ENCODE results near the gene JPT1. TPM values are rescaled to one million over a fixed set of nuclear protein-coding genes. Genes with fewer than 3 reads are reported as not detected.

Gene JPT1
- polyA plus RNA-seq, 1 of the 3 experiments (the other 2 are of a cell fraction): 490 TPM

DNA sequence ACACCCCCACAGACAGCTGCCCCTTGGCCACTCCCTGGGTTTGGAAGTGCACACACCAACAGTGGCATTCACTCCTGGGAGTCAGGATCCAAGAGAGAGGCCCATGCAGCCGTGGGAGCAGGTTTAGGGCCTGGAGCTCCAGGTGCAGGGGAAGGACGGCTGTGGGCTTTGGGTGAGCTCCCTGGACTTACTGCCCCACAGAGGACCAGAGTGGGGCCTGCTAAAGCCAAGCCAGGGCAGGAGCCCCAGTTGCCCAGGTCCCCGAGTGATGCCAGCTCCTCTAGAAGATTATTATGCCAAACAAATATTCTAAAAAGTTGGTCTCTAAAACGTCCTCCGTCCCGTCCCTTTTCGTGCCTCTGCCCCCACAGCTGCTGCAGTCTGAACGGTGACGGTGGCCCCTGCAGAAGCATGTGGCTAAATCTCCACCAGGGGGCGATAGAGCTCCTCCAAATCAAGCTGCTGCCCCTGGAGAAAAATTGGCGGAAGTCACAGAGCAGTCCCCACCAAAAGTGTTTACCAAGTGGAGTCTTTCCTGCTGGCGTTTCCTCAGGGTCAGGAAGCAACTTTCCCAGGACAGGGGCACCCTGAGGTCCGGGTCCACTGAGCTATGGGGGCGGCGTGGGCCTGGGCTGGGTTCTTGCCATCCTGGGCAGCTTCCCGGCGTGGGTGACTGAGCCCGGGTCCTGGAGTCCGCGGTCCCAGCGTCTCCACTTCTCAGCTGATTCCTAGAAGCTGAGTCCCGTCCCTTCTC lies 40.3 kb downstream of the JPT1 start:
- Histone ChIP-seq H3K36me3 (replicated peaks in 1 of 2; ENCODE audit: control insufficient read depth in 1 of 2, insufficient read depth in 2 of 2, low read length in 1 of 2) (peaks cover 0 to 9% of the 10 kb centered on the region in 2 experiments), H3F3A (replicated peaks; ENCODE audit: insufficient read depth) (peaks cover 15% of the 10 kb centered on the region), H3K9ac (no peak overlapping the region; the same call in 1 of the 2 replicates), H3K9me3 (no peaks in the 10 kb centered on the region), H3K4me3 (ENCODE audit: low read depth in 2 of 2, low read length in 1 of 2) (peak overlapping the region in 1 of 2 experiments; percentile 40; a peak in 1 of 4 replicates), H2AFZ (ENCODE audit: low read depth) (peak overlapping the region; percentile 80; the same call in 1 of the 2 replicates), H3K4me1 (ENCODE audit: control insufficient read depth in 1 of 2, insufficient read depth in 2 of 2, low read depth in 1 of 2, low read length in 1 of 2) (peaks cover 0 to 15% of the 10 kb centered on the region in 2 experiments; a peak in 1 of 4 replicates), H3K27me3 (ENCODE audit: insufficient read depth) (no peaks in the 10 kb centered on the region), H3K27ac (ENCODE audit: low read depth in 2 of 2, low read length in 1 of 2) (no peak overlapping the region; a peak in 1 of 4 replicates), H4K20me1 (ENCODE audit: insufficient read depth) (no peaks in the 10 kb centered on the region), H3K9me2 (no peaks in the 10 kb centered on the region), H3K79me2 (ENCODE audit: insufficient read depth) (peaks cover 21% of the 10 kb centered on the region; the same call in 1 of the 2 replicates), H3K4me2 (peak overlapping the region; percentile 48; the same call in 1 of the 2 replicates)
- CTCF ChIA-PET: interaction anchor here (0.6 to 11.4 kb wide), 89 partner anchors 9 to 520 kb away, joined by 3 to 422 read pairs (median 6); partner anchors contain the start of genes ATP5PD, FDXR, GGA3 and GRB2
- peak; percentile 94 for DNase-seq
- POLR2A ChIA-PET: interaction anchor here (1.0 to 2.3 kb wide), 8 partner anchors 10 to 152 kb away, joined by 3 to 22 read pairs (median 6); partner anchors contain the start of genes NT5C and SUMO2
- WGBS (ENCODE audit: low lambda C conversion rate): 32% methylated on average over 22 of the region's 22 CpGs
- TF ChIP-seq NRF1 (IDR thresholded peaks at IDR 0.05; ENCODE audit: low read depth, low read length) (no peak), GATA2 (CRISPR knock-in tag; IDR thresholded peaks at IDR 0.05) (no peak), MEF2A (IDR thresholded peaks at IDR 0.05; ENCODE audit: borderline replicate concordance, low read depth) (no peak), RAD21 (IDR thresholded peaks at IDR 0.05; ENCODE audit: low read length) (peak; percentile 95), MXI1 (IDR thresholded peaks at IDR 0.05; ENCODE audit: low read depth, low read length) (peak; percentile 58; the same call in 1 of the 2 replicates), NFIC (IDR thresholded peaks at IDR 0.05; ENCODE audit: borderline replicate concordance) (no peak), GABPA (IDR thresholded peaks at IDR 0.05; ENCODE audit: low read depth) (no peak), JUND (IDR thresholded peaks at IDR 0.05) (no peak), CHD2 (IDR thresholded peaks at IDR 0.05; ENCODE audit: low read length, partially characterized antibody) (no peak), TEAD4 (IDR thresholded peaks at IDR 0.05; ENCODE audit: borderline replicate concordance, insufficient read depth) (no peak), SMC3 (IDR thresholded peaks at IDR 0.05; ENCODE audit: low read depth, low read length) (peak; percentile 90), RXRA (IDR thresholded peaks at IDR 0.05; ENCODE audit: borderline replicate concordance, low read depth) (no peak), SIN3A (IDR thresholded peaks at IDR 0.05; ENCODE audit: borderline replicate concordance, low read depth, low read length) (no peak; the same call in 1 of the 2 replicates), TAF1 (IDR thresholded peaks at IDR 0.05; ENCODE audit: borderline replicate concordance, low read depth, low read length) (no peak), EP300 (IDR thresholded peaks at IDR 0.05; ENCODE audit: borderline replicate concordance in 1 of 2, low read depth in 1 of 2, low read length in 1 of 2) (no peak), EZH2phosphoT487 (IDR thresholded peaks at IDR 0.05; ENCODE audit: borderline replicate concordance, low read depth) (no peak)
- TF ChIP-seq, protein P1, sequence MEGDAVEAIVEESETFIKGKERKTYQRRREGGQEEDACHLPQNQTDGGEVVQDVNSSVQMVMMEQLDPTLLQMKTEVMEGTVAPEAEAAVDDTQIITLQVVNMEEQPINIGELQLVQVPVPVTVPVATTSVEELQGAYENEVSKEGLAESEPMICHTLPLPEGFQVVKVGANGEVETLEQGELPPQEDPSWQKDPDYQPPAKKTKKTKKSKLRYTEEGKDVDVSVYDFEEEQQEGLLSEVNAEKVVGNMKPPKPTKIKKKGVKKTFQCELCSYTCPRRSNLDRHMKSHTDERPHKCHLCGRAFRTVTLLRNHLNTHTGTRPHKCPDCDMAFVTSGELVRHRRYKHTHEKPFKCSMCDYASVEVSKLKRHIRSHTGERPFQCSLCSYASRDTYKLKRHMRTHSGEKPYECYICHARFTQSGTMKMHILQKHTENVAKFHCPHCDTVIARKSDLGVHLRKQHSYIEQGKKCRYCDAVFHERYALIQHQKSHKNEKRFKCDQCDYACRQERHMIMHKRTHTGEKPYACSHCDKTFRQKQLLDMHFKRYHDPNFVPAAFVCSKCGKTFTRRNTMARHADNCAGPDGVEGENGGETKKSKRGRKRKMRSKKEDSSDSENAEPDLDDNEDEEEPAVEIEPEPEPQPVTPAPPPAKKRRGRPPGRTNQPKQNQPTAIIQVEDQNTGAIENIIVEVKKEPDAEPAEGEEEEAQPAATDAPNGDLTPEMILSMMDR (IDR thresholded peaks at IDR 0.05): peak; percentile 99
- TF ChIP-seq, protein P2, sequence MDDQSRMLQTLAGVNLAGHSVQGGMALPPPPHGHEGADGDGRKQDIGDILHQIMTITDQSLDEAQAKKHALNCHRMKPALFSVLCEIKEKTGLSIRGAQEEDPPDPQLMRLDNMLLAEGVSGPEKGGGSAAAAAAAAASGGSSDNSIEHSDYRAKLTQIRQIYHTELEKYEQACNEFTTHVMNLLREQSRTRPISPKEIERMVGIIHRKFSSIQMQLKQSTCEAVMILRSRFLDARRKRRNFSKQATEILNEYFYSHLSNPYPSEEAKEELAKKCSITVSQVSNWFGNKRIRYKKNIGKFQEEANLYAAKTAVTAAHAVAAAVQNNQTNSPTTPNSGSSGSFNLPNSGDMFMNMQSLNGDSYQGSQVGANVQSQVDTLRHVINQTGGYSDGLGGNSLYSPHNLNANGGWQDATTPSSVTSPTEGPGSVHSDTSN (IDR thresholded peaks at IDR 0.05): no peak
- TF ChIP-seq, protein P3, sequence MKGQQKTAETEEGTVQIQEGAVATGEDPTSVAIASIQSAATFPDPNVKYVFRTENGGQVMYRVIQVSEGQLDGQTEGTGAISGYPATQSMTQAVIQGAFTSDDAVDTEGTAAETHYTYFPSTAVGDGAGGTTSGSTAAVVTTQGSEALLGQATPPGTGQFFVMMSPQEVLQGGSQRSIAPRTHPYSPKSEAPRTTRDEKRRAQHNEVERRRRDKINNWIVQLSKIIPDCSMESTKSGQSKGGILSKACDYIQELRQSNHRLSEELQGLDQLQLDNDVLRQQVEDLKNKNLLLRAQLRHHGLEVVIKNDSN (IDR thresholded peaks at IDR 0.05; ENCODE audit: borderline replicate concordance, low read depth): no peak
- TF ChIP-seq, protein P4, sequence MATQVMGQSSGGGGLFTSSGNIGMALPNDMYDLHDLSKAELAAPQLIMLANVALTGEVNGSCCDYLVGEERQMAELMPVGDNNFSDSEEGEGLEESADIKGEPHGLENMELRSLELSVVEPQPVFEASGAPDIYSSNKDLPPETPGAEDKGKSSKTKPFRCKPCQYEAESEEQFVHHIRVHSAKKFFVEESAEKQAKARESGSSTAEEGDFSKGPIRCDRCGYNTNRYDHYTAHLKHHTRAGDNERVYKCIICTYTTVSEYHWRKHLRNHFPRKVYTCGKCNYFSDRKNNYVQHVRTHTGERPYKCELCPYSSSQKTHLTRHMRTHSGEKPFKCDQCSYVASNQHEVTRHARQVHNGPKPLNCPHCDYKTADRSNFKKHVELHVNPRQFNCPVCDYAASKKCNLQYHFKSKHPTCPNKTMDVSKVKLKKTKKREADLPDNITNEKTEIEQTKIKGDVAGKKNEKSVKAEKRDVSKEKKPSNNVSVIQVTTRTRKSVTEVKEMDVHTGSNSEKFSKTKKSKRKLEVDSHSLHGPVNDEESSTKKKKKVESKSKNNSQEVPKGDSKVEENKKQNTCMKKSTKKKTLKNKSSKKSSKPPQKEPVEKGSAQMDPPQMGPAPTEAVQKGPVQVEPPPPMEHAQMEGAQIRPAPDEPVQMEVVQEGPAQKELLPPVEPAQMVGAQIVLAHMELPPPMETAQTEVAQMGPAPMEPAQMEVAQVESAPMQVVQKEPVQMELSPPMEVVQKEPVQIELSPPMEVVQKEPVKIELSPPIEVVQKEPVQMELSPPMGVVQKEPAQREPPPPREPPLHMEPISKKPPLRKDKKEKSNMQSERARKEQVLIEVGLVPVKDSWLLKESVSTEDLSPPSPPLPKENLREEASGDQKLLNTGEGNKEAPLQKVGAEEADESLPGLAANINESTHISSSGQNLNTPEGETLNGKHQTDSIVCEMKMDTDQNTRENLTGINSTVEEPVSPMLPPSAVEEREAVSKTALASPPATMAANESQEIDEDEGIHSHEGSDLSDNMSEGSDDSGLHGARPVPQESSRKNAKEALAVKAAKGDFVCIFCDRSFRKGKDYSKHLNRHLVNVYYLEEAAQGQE (IDR thresholded peaks at IDR 0.05; ENCODE audit: low read depth, low read length): no peak
- TF ChIP-seq, protein P5, sequence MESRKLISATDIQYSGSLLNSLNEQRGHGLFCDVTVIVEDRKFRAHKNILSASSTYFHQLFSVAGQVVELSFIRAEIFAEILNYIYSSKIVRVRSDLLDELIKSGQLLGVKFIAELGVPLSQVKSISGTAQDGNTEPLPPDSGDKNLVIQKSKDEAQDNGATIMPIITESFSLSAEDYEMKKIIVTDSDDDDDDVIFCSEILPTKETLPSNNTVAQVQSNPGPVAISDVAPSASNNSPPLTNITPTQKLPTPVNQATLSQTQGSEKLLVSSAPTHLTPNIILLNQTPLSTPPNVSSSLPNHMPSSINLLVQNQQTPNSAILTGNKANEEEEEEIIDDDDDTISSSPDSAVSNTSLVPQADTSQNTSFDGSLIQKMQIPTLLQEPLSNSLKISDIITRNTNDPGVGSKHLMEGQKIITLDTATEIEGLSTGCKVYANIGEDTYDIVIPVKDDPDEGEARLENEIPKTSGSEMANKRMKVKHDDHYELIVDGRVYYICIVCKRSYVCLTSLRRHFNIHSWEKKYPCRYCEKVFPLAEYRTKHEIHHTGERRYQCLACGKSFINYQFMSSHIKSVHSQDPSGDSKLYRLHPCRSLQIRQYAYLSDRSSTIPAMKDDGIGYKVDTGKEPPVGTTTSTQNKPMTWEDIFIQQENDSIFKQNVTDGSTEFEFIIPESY (IDR thresholded peaks at IDR 0.05; ENCODE audit: borderline replicate concordance, low read depth): no peak
- TF ChIP-seq, protein P6, sequence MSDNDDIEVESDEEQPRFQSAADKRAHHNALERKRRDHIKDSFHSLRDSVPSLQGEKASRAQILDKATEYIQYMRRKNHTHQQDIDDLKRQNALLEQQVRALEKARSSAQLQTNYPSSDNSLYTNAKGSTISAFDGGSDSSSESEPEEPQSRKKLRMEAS (IDR thresholded peaks at IDR 0.05; ENCODE audit: low read depth): peak; percentile 58; the same call in 1 of the 2 replicates
